ENCODE measurements around the gene NOL11. TPM values are rescaled to one million over a fixed set of nuclear protein-coding genes. Genes with fewer than 3 reads are reported as not detected.
A peak's percentile ranks its signal among the peaks of the same experiment; 100 is the strongest.

The NOL11 gene
- polyA plus RNA-seq, 3 donors: 5.2 to 11.4 (median 6.1) TPM

- no CpG with 5 or more reads among the region's 2 CpGs for WGBS (ENCODE audit: insufficient coverage)
- H3K36me3 ChIP-seq (replicated peaks in 1 of 2; ENCODE audit: control insufficient read depth in 1 of 2, insufficient read depth in 2 of 2, low read length in 2 of 2): peaks cover 66 to 83% of the 10 kb centered on the region in 2 donors
- peaks cover 0 to 2% (median 0%) of the 10 kb centered on the region in 3 donors for H3K27me3 Mint-ChIP-seq (ENCODE audit: low read depth in 3 of 3)
- no peak overlapping the region for H2AFZ ChIP-seq (ENCODE audit: insufficient read depth, low read depth, low read length, poor library complexity, severe bottlenecking)
- H3K4me3 Mint-ChIP-seq: no peak overlapping the region
- H3K27me3 ChIP-seq (ENCODE audit: control insufficient read depth in 2 of 2, insufficient read depth in 2 of 2, low read length in 2 of 2): no peaks in the 10 kb centered on the region
- no peak overlapping the region for H3K27ac Mint-ChIP-seq
- H3K4me1 Mint-ChIP-seq: peaks cover 2% of the 10 kb centered on the region
- H3K9ac ChIP-seq (ENCODE audit: insufficient read depth, low read length, poor library complexity, severe bottlenecking): no peak overlapping the region
- intact Hi-C loops (cut with micrococcal nuclease): loop anchor here in 1 of 2 donors (10.0 kb wide), 1 partner anchor 77 kb away; the partner anchor contains the start of gene BPTF
- H4K20me1 ChIP-seq (ENCODE audit: insufficient read depth, low read length): no peaks in the 10 kb centered on the region
- H3K9me3 Mint-ChIP-seq: peaks cover 0 to 9% (median 1%) of the 10 kb centered on the region in 7 donors
- H3K4me1 ChIP-seq (ENCODE audit: control insufficient read depth in 1 of 2, insufficient read depth in 2 of 2, low read length in 2 of 2): no peaks in the 10 kb centered on the region
- H3K36me3 Mint-ChIP-seq: peaks cover 62 to 79% of the 10 kb centered on the region in 2 donors
- no peaks in the 10 kb centered on the region for H3K79me2 ChIP-seq (ENCODE audit: insufficient read depth, low read length)
- peaks cover 0 to 3% of the 10 kb centered on the region in 2 donors for H3K9me3 ChIP-seq (replicated peaks in 1 of 2; ENCODE audit: control insufficient read depth in 1 of 2, insufficient read depth in 1 of 2, low read length in 2 of 2)
- H3K4me2 ChIP-seq (replicated peaks; ENCODE audit: extremely low read depth, low read length, poor library complexity, severe bottlenecking): no peak overlapping the region
- H3K4me3 ChIP-seq (replicated peaks in 1 of 3; ENCODE audit: low read depth in 2 of 3, low read length in 3 of 3): no peak overlapping the region
- no peak for TF ChIP-seq CTCF (IDR thresholded peaks at IDR 0.05)
- no peak for DNase-seq
- no peak overlapping the region for H3K27ac ChIP-seq (ENCODE audit: low read depth in 1 of 2, low read length in 2 of 2)
These were observed 30.0 kb downstream of the NOL11 start for GRCh38 chr17:67747681-67748235.

GRCh38 chr17:67750067-67750466 lies 32.3 kb downstream of the NOL11 start:
- H3K36me3 ChIP-seq (replicated peaks in 1 of 2; ENCODE audit: control insufficient read depth in 1 of 2, insufficient read depth in 2 of 2, low read length in 2 of 2): peaks cover 49 to 60% of the 10 kb centered on the region in 2 donors
- Mint-ChIP-seq H3K9me3 (peaks cover 0 to 9% (median 1%) of the 10 kb centered on the region in 7 donors), H3K36me3 (peaks cover 49 to 64% of the 10 kb centered on the region in 2 donors), H3K27ac (peak overlapping the region in 1 of 7 donors; percentile 61), H3K4me1 (peaks cover 9% of the 10 kb centered on the region), H3K4me3 (no peak overlapping the region), H3K27me3 (ENCODE audit: low read depth in 3 of 3) (peaks cover 0 to 3% (median 0%) of the 10 kb centered on the region in 3 donors)
- TF ChIP-seq CTCF (IDR thresholded peaks at IDR 0.05): no peak
- no peak overlapping the region for H2AFZ ChIP-seq (ENCODE audit: insufficient read depth, low read depth, low read length, poor library complexity, severe bottlenecking)
- no peaks in the 10 kb centered on the region for H4K20me1 ChIP-seq (ENCODE audit: insufficient read depth, low read length)
- WGBS (ENCODE audit: insufficient coverage): no CpG with 5 or more reads among the region's 4 CpGs
- H3K4me2 ChIP-seq (replicated peaks; ENCODE audit: extremely low read depth, low read length, poor library complexity, severe bottlenecking): no peak overlapping the region
- H3K9ac ChIP-seq (ENCODE audit: insufficient read depth, low read length, poor library complexity, severe bottlenecking): no peak overlapping the region
- peaks cover 4 to 5% of the 10 kb centered on the region in 2 donors for H3K4me1 ChIP-seq (ENCODE audit: control insufficient read depth in 1 of 2, insufficient read depth in 2 of 2, low read length in 2 of 2)
- no peak for DNase-seq
- H3K4me3 ChIP-seq (replicated peaks in 1 of 3; ENCODE audit: low read depth in 2 of 3, low read length in 3 of 3): no peak overlapping the region
- intact Hi-C loops (cut with micrococcal nuclease): no loop called here
- H3K9me3 ChIP-seq (replicated peaks in 1 of 2; ENCODE audit: control insufficient read depth in 1 of 2, insufficient read depth in 1 of 2, low read length in 2 of 2): peaks cover 0 to 3% of the 10 kb centered on the region in 2 donors
- no peak overlapping the region for H3K27ac ChIP-seq (ENCODE audit: low read depth in 1 of 2, low read length in 2 of 2)
- H3K79me2 ChIP-seq (ENCODE audit: insufficient read depth, low read length): no peaks in the 10 kb centered on the region
- no peaks in the 10 kb centered on the region for H3K27me3 ChIP-seq (ENCODE audit: control insufficient read depth in 2 of 2, insufficient read depth in 2 of 2, low read length in 2 of 2)
